HepG2 (cell line): Measurements from ENCODE around the gene ZNF322. TPM values are rescaled to one million over a fixed set of nuclear protein-coding genes. Genes with fewer than 3 reads are reported as not detected.

Experiments used
- BRCA1 ChIP-seq: sonication (generic); formaldehyde crosslinking; IDR thresholded peaks from 2 replicates; pipeline ENCODE4 v1.4.0; 2020; ENCODE audit warnings: missing genetic modification reagents
- GATAD2A ChIP-seq: IDR thresholded peaks from 2 replicates; pipeline ENCODE4 v1.6.1; 2016
- HNRNPL ChIP-seq: fragments of 200-400 bp; formaldehyde crosslinking; IDR thresholded peaks from 2 replicates; pipeline ENCODE4 v1.6.1; 2017; ENCODE audit warnings: mild to moderate bottlenecking, low read depth, low read length
- PHF20 ChIP-seq: sonication (generic); formaldehyde crosslinking; IDR thresholded peaks from 2 replicates; pipeline ENCODE4 v1.5.0; 2020; ENCODE audit warnings: mild to moderate bottlenecking, missing genetic modification reagents
- PHF21A ChIP-seq: sonication (generic); formaldehyde crosslinking; IDR thresholded peaks from 2 replicates; pipeline ENCODE4 v1.5.0; 2020; ENCODE audit warnings: mild to moderate bottlenecking, missing genetic modification reagents
- REL ChIP-seq: sonication (generic); formaldehyde crosslinking; conservative IDR thresholded peaks from 2 replicates; pipeline ENCODE4 v1.8.0; 2022; ENCODE audit warnings: mild to moderate bottlenecking, missing genetic modification reagents, moderate library complexity
- RELA ChIP-seq: sonication (generic); formaldehyde crosslinking; IDR thresholded peaks from 2 replicates; pipeline ENCODE4 v1.4.0; 2020; ENCODE audit warnings: missing genetic modification reagents
- ZBTB7B ChIP-seq: sonication (generic); formaldehyde crosslinking; IDR thresholded peaks from 2 replicates; pipeline ENCODE4 v1.4.0; 2020; ENCODE audit warnings: missing genetic modification reagents
- ZFP62 ChIP-seq: sonication (generic); formaldehyde crosslinking; IDR thresholded peaks from 2 replicates; pipeline ENCODE4 v1.4.0; 2020; ENCODE audit warnings: missing genetic modification reagents
- ZNF124 ChIP-seq: sonication (generic); formaldehyde crosslinking; IDR thresholded peaks from 2 replicates; pipeline ENCODE4 v1.4.0; 2020; ENCODE audit warnings: missing genetic modification reagents
- ZNF260 ChIP-seq: sonication (generic); formaldehyde crosslinking; IDR thresholded peaks from 2 replicates; pipeline ENCODE4 v1.4.0; 2020; ENCODE audit warnings: missing genetic modification reagents, low read depth, mild to moderate bottlenecking, borderline replicate concordance
- ZNF891 ChIP-seq: sonication (generic); formaldehyde crosslinking; IDR thresholded peaks from 2 replicates; pipeline ENCODE4 v1.5.0; 2020; ENCODE audit warnings: mild to moderate bottlenecking, missing genetic modification reagents
- polyA plus RNA-seq, 8 experiments: library from polyadenylated mRNA; depleted of rRNA in 3 of 8; stranded (reverse) in 7 of 8; unstranded in 1 of 8; fragments of >200 nt; fragmentation: Illumina TruSeq in 4 of 8; extraction: Trizol in 4 of 8; gene quantifications; 2 replicates each; pipeline versions ENCODE4 v1.2.1 to v1.2.3, GENCODE V29; 2011 to 2016; ENCODE audit warnings: low read depth in 4 of 8, missing spikeins in 1 of 8, mixed read lengths in 1 of 8; ENCODE audit not compliant: insufficient read depth in 1 of 8
- total RNA-seq, 5 experiments: library from RNA; depleted of rRNA; stranded (reverse); fragments of >200 nt; fragmentation: Illumina TruSeq; extraction: Trizol; gene quantifications; 2 replicates each; pipeline ENCODE4 v1.2.3, GENCODE V29; 2016; ENCODE audit warnings: low read depth in 1 of 5
- TF ChIP-seq, protein P1 (sequence below): sonication (generic); formaldehyde crosslinking; conservative IDR thresholded peaks from 2 replicates; pipeline ENCODE4 v1.8.0; 2022; ENCODE audit warnings: low read depth, missing genetic modification reagents
- TF ChIP-seq, protein P2 (sequence below): sonication (generic); formaldehyde crosslinking; IDR thresholded peaks from 2 replicates; pipeline ENCODE4 v1.8.1; 2023; ENCODE audit warnings: mild to moderate bottlenecking, moderate library complexity, missing genetic modification reagents
- TF ChIP-seq, protein P3 (sequence below): sonication (generic); formaldehyde crosslinking; IDR thresholded peaks from 2 replicates; pipeline ENCODE4 v1.5.1; 2020; ENCODE audit warnings: mild to moderate bottlenecking, missing genetic modification reagents, borderline replicate concordance
- TF ChIP-seq, protein P4 (sequence below): sonication (generic); formaldehyde crosslinking; IDR thresholded peaks from 2 replicates; pipeline ENCODE4 v1.5.0; 2020; ENCODE audit warnings: missing genetic modification reagents
- TF ChIP-seq, protein P5 (sequence below): IDR thresholded peaks from 2 replicates; pipeline ENCODE4 v1.6.1; 2016; ENCODE audit warnings: missing compliant biosample characterization, missing genetic modification reagents, borderline replicate concordance
- TF ChIP-seq, protein P6 (sequence below): sonication (generic); formaldehyde crosslinking; IDR thresholded peaks from 2 replicates; pipeline ENCODE4 v1.4.0; 2020; ENCODE audit warnings: missing genetic modification reagents

The ZNF322 gene
- total and polyA plus RNA-seq, 2 of the 13 experiments (the other 11 are each of a cell fraction or from before 2014, with no cell fraction given): 8.3 to 22.8 TPM

DNA sequence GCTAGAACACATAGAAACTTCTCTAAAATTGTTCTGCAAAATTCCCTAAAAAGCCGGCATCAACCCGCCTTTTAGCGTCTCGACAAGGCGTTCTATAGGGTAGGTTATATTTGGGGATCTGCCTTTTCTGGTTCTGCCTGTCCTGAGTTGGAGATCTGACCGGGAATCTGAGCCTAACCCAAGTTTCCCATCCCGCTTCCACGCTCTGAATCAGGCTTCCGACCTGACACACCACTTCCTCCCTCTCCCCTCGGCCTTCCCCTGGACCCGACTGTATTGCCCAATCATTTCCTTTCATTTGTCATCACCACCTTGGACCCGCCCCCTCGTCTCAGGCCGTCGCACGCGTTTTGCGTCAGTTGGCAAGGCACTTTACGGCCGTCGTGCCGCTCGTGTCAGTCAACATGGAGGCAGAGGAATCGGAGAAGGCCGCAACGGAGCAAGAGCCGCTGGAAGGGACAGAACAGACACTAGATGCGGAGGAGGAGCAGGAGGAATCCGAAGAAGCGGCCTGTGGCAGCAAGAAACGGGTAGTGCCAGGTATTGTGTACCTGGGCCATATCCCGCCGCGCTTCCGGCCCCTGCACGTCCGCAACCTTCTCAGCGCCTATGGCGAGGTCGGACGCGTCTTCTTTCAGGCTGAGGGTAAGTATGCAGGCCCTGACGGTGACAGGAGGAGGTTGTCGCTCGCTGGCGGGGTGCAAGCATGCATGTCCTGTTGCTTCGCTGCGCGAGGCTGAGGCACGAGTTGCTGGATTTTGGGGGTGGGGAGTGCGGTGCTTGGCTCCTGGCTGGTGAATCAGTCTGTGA lies 62.8 kb downstream of the ZNF322 start, which contains the start of gene ABT1 (continued):
- TF ChIP-seq BRCA1 (CRISPR knock-in tag) (no peak), RELA (CRISPR knock-in tag) (0 out of 2 replicates have a peak, but pooled peaks have one; percentile 76), GATAD2A (peak; percentile 96), ZNF260 (CRISPR knock-in tag) (no peak), PHF21A (peak; percentile 95), ZFP62 (CRISPR knock-in tag) (no peak), HNRNPL (peak; percentile 86), ZBTB7B (peak; percentile 85), ZNF124 (CRISPR knock-in tag) (peak; percentile 95; the same call in 1 of the 2 replicates), ZNF891 (CRISPR knock-in tag) (peak; percentile 99), PHF20 (CRISPR knock-in tag) (peak; percentile 100), REL (peak; percentile 96)
- TF ChIP-seq, protein P1, sequence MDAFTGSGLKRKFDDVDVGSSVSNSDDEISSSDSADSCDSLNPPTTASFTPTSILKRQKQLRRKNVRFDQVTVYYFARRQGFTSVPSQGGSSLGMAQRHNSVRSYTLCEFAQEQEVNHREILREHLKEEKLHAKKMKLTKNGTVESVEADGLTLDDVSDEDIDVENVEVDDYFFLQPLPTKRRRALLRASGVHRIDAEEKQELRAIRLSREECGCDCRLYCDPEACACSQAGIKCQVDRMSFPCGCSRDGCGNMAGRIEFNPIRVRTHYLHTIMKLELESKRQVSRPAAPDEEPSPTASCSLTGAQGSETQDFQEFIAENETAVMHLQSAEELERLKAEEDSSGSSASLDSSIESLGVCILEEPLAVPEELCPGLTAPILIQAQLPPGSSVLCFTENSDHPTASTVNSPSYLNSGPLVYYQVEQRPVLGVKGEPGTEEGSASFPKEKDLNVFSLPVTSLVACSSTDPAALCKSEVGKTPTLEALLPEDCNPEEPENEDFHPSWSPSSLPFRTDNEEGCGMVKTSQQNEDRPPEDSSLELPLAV (CRISPR knock-in tag): 0 out of 2 replicates have a peak, but pooled peaks have one; percentile 66
- TF ChIP-seq, protein P2, sequence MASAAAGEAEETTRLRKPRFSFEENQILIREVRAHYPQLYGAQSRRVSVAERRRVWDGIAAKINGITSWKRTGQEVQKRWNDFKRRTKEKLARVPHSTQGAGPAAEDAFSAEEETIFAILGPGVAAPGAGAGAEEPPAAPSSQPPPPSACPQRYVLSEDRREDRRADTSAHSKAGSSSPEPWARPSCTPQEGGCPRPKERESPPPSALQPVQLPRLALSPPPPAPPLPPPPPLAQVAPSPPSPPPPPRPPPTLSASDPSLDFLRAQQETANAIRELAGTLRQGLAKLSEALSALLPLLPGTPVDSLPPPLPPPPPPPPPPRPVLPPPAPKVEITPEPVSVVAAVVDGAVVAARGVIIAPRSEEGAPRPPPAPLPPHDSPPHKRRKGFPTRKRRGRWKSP: peak; percentile 66; the same call in 1 of the 2 replicates
- TF ChIP-seq, protein P3, sequence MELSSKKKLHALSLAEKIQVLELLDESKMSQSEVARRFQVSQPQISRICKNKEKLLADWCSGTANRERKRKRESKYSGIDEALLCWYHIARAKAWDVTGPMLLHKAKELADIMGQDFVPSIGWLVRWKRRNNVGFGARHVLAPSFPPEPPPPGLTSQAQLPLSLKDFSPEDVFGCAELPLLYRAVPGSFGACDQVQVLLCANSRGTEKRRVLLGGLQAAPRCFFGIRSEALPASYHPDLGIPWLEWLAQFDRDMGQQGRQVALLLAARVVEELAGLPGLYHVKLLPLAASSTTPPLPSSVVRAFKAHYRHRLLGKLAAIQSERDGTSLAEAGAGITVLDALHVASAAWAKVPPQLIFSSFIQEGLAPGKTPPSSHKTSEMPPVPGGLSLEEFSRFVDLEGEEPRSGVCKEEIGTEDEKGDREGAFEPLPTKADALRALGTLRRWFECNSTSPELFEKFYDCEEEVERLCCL (CRISPR knock-in tag): peak; percentile 86
- TF ChIP-seq, protein P4, sequence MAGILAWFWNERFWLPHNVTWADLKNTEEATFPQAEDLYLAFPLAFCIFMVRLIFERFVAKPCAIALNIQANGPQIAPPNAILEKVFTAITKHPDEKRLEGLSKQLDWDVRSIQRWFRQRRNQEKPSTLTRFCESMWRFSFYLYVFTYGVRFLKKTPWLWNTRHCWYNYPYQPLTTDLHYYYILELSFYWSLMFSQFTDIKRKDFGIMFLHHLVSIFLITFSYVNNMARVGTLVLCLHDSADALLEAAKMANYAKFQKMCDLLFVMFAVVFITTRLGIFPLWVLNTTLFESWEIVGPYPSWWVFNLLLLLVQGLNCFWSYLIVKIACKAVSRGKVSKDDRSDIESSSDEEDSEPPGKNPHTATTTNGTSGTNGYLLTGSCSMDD (CRISPR knock-in tag): no peak
- TF ChIP-seq, protein P5, sequence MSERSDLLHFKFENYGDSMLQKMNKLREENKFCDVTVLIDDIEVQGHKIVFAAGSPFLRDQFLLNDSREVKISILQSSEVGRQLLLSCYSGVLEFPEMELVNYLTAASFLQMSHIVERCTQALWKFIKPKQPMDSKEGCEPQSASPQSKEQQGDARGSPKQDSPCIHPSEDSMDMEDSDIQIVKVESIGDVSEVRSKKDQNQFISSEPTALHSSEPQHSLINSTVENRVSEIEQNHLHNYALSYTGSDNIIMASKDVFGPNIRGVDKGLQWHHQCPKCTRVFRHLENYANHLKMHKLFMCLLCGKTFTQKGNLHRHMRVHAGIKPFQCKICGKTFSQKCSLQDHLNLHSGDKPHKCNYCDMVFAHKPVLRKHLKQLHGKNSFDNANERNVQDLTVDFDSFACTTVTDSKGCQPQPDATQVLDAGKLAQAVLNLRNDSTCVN (CRISPR knock-in tag): peak; percentile 85
- TF ChIP-seq, protein P6, sequence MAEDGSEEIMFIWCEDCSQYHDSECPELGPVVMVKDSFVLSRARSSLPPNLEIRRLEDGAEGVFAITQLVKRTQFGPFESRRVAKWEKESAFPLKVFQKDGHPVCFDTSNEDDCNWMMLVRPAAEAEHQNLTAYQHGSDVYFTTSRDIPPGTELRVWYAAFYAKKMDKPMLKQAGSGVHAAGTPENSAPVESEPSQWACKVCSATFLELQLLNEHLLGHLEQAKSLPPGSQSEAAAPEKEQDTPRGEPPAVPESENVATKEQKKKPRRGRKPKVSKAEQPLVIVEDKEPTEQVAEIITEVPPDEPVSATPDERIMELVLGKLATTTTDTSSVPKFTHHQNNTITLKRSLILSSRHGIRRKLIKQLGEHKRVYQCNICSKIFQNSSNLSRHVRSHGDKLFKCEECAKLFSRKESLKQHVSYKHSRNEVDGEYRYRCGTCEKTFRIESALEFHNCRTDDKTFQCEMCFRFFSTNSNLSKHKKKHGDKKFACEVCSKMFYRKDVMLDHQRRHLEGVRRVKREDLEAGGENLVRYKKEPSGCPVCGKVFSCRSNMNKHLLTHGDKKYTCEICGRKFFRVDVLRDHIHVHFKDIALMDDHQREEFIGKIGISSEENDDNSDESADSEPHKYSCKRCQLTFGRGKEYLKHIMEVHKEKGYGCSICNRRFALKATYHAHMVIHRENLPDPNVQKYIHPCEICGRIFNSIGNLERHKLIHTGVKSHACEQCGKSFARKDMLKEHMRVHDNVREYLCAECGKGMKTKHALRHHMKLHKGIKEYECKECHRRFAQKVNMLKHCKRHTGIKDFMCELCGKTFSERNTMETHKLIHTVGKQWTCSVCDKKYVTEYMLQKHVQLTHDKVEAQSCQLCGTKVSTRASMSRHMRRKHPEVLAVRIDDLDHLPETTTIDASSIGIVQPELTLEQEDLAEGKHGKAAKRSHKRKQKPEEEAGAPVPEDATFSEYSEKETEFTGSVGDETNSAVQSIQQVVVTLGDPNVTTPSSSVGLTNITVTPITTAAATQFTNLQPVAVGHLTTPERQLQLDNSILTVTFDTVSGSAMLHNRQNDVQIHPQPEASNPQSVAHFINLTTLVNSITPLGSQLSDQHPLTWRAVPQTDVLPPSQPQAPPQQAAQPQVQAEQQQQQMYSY (CRISPR knock-in tag): no peak
